Measurements from ENCODE around the gene TMEM132A. TPM values are rescaled to one million over a fixed set of nuclear protein-coding genes. Genes with fewer than 3 reads are reported as not detected.

Gene TMEM132A
- polyA plus RNA-seq, 1 of the 3 experiments (the other 2 are of a cell fraction) = 66.9 TPM

GRCh38 chr11:60912851-60913528 is 11.3 kb upstream of the TMEM132A start:
- Histone ChIP-seq H4K20me1 (ENCODE audit: insufficient read depth) (no peaks in the 10 kb centered on the region; the same call in 1 of the 2 replicates), H3K27me3 (ENCODE audit: insufficient read depth) (no peaks in the 10 kb centered on the region; the same call in 1 of the 2 replicates), H3K9me3 (no peaks in the 10 kb centered on the region), H3K4me2 (peak overlapping the region; percentile 98), H3K79me2 (ENCODE audit: insufficient read depth) (peaks cover 28% of the 10 kb centered on the region), H3F3A (replicated peaks; ENCODE audit: insufficient read depth) (no peaks in the 10 kb centered on the region), H3K9ac (peak overlapping the region; percentile 76; the same call in 1 of the 2 replicates), H3K27ac (ENCODE audit: low read depth in 2 of 2, low read length in 1 of 2) (peak overlapping the region; percentile 93 to 100), H3K4me3 (ENCODE audit: low read depth in 2 of 2, low read length in 1 of 2) (peak overlapping the region in 1 of 2 experiments; percentile 80; a peak in 1 of 4 replicates), H3K36me3 (replicated peaks in 1 of 2; ENCODE audit: control insufficient read depth in 1 of 2, insufficient read depth in 2 of 2, low read length in 1 of 2) (no peaks in the 10 kb centered on the region), H2AFZ (ENCODE audit: low read depth) (peak overlapping the region; percentile 98), H3K9me2 (no peaks in the 10 kb centered on the region), H3K4me1 (ENCODE audit: control insufficient read depth in 1 of 2, insufficient read depth in 2 of 2, low read depth in 1 of 2, low read length in 1 of 2) (peaks cover 7 to 20% of the 10 kb centered on the region in 2 experiments; a peak in 1 of 4 replicates)
- TF ChIP-seq CHD2 (IDR thresholded peaks at IDR 0.05; ENCODE audit: low read length, partially characterized antibody) (no peak), MEF2A (IDR thresholded peaks at IDR 0.05; ENCODE audit: borderline replicate concordance, low read depth) (no peak), EZH2phosphoT487 (IDR thresholded peaks at IDR 0.05; ENCODE audit: borderline replicate concordance, low read depth) (no peak), EP300 (IDR thresholded peaks at IDR 0.05; ENCODE audit: borderline replicate concordance in 1 of 2, low read depth in 1 of 2, low read length in 1 of 2) (no peak), SIN3A (IDR thresholded peaks at IDR 0.05; ENCODE audit: borderline replicate concordance, low read depth, low read length) (no peak), FOSL2 (IDR thresholded peaks at IDR 0.05; ENCODE audit: borderline replicate concordance, low read depth) (no peak), JUND (IDR thresholded peaks at IDR 0.05) (no peak), MXI1 (IDR thresholded peaks at IDR 0.05; ENCODE audit: low read depth, low read length) (no peak), ZBTB33 (IDR thresholded peaks at IDR 0.05; ENCODE audit: borderline replicate concordance, low read depth) (no peak), GABPA (IDR thresholded peaks at IDR 0.05; ENCODE audit: low read depth) (no peak), FOXM1 (IDR thresholded peaks at IDR 0.05; ENCODE audit: low read depth) (no peak), MAX (IDR thresholded peaks at IDR 0.05; ENCODE audit: low read depth) (no peak), TAF1 (IDR thresholded peaks at IDR 0.05; ENCODE audit: borderline replicate concordance, low read depth, low read length) (no peak)
- TF ChIP-seq, protein P1, sequence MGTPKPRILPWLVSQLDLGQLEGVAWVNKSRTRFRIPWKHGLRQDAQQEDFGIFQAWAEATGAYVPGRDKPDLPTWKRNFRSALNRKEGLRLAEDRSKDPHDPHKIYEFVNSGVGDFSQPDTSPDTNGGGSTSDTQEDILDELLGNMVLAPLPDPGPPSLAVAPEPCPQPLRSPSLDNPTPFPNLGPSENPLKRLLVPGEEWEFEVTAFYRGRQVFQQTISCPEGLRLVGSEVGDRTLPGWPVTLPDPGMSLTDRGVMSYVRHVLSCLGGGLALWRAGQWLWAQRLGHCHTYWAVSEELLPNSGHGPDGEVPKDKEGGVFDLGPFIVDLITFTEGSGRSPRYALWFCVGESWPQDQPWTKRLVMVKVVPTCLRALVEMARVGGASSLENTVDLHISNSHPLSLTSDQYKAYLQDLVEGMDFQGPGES (IDR thresholded peaks at IDR 0.05; ENCODE audit: low read depth, low read length) = no peak
- WGBS (ENCODE audit: low lambda C conversion rate) = 79% methylated on average over 16 of the region's 22 CpGs
- CTCF ChIA-PET = interaction anchor here (0.9 to 3.9 kb wide), 6 partner anchors 13 to 217 kb away, joined by 3 to 38 read pairs (median 5); no protein-coding TSS in a partner anchor
- POLR2A ChIA-PET = interaction anchor here (0.9 to 2.1 kb wide), 3 partner anchors 7 to 27 kb away, joined by 3 to 8 read pairs (median 5); partner anchors contain the start of genes PRPF19 and TMEM132A
- DNase-seq = no peak
